ENCODE measurements around the gene NAT16. TPM values are rescaled to one million over a fixed set of nuclear protein-coding genes. Genes with fewer than 3 reads are reported as not detected.
"Not testable (repeated sequence)": the region's sequence is repeated elsewhere in the genome, so short reads cannot be mapped to it uniquely, and the experiment has no call there.

NAT16 gene
- total RNA-seq, 2 donors from 2014 or later = not detected

- no peak overlapping the region for H3K27ac ChIP-seq
These were observed 46.3 kb downstream of the NAT16 start for GRCh38 chr7:101133621-101134398.

GRCh38 chr7:101132626-101133600 is 47.2 kb downstream of the NAT16 start:
- peaks cover 0 to 14% of the 10 kb centered on the region in 2 donors for H3K4me1 ChIP-seq
- H3K27ac ChIP-seq; H3K9me3 ChIP-seq; H3K4me3 ChIP-seq; DNase-seq (ENCODE audit: low spot score); H3K27me3 ChIP-seq: not testable (repeated sequence)
- H3K36me3 ChIP-seq = peaks cover 32% of the 10 kb centered on the region

More at GRCh38 chr7:101133621-101134398, 46.3 kb downstream of the NAT16 start:
- no peak for DNase-seq (ENCODE audit: low spot score)
- Histone ChIP-seq H3K4me1 (peaks cover 0 to 14% of the 10 kb centered on the region in 2 donors), H3K9me3 (no peaks in the 10 kb centered on the region), H3K36me3 (peaks cover 32% of the 10 kb centered on the region), H3K27me3 (no peaks in the 10 kb centered on the region), H3K4me3 (no peak overlapping the region)
- TF ChIP-seq CTCF (IDR thresholded peaks at IDR 0.05) = no peak

GRCh38 chr7:101129603-101130117 is 50.4 kb downstream of the NAT16 start:
- Histone ChIP-seq H3K27ac (no peak overlapping the region), H3K36me3 (peaks cover 20% of the 10 kb centered on the region)

GRCh38 chr7:101128040-101128834 is 51.9 kb downstream of the NAT16 start:
- no peaks in the 10 kb centered on the region for H3K27me3 ChIP-seq
- no peaks in the 10 kb centered on the region for H3K9me3 ChIP-seq
- peaks cover 0 to 54% of the 10 kb centered on the region in 2 donors for H3K4me1 ChIP-seq
- peaks cover 20% of the 10 kb centered on the region for H3K36me3 ChIP-seq
- DNase-seq (ENCODE audit: low spot score) = no peak
- H3K27ac ChIP-seq = no peak overlapping the region
- peak overlapping the region; percentile 34 to 36 for H3K4me3 ChIP-seq
- TF ChIP-seq CTCF (IDR thresholded peaks at IDR 0.05) = no peak

More at GRCh38 chr7:101129603-101130117, 50.4 kb downstream of the NAT16 start:
- Histone ChIP-seq H3K9me3 (no peaks in the 10 kb centered on the region), H3K4me1 (peaks cover 0 to 42% of the 10 kb centered on the region in 2 donors), H3K27me3 (no peaks in the 10 kb centered on the region), H3K4me3 (no peak overlapping the region)
- DNase-seq (ENCODE audit: low spot score) = no peak
- TF ChIP-seq CTCF (IDR thresholded peaks at IDR 0.05) = no peak

- peaks cover 20% of the 10 kb centered on the region for H3K36me3 ChIP-seq
- peak overlapping the region; percentile 77 to 79 for H3K27ac ChIP-seq
- peak overlapping the region; percentile 34 to 36 for H3K4me3 ChIP-seq
- no peak for TF ChIP-seq CTCF (IDR thresholded peaks at IDR 0.05)
- H3K27me3 ChIP-seq = no peaks in the 10 kb centered on the region
- DNase-seq (ENCODE audit: low spot score) = no peak
- H3K4me1 ChIP-seq = peaks cover 0 to 61% of the 10 kb centered on the region in 2 donors
- H3K9me3 ChIP-seq = no peaks in the 10 kb centered on the region
These were observed 52.5 kb downstream of the NAT16 start for GRCh38 chr7:101127460-101128039.
